Measurements from ENCODE around the gene NMUR1. TPM values are rescaled to one million over a fixed set of nuclear protein-coding genes. Genes with fewer than 3 reads are reported as not detected.

The NMUR1 gene
- total RNA-seq, 2 donors from 2014 or later, result 0.07 to 0.29 TPM

DNA sequence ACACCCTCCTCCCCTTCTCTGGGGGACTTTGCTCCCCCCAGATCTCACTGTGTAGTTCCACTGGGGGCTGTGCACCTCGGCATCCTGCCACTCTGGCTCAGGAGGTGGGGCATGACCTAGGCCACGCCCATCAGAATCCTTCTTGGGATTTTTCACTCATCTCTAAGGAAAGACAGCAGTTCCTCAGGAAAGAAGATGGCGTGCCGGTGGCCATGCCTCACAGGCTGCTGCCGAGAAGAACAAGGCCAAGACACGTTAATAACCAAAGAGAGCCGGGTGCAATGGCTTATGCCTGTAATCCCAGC lies 3.2 kb downstream of the NMUR1 start:
- Histone ChIP-seq H3K36me3 (ENCODE audit: control insufficient read depth, insufficient read depth, low read length) (no peaks in the 10 kb centered on the region), H3K4me1 (ENCODE audit: control insufficient read depth, insufficient read depth, low read length) (no peaks in the 10 kb centered on the region), H3K9me3 (ENCODE audit: control insufficient read depth, low read length) (no peaks in the 10 kb centered on the region), H3K9ac (ENCODE audit: extremely low read depth, low read length, poor library complexity, severe bottlenecking) (no peak overlapping the region), H3K27ac (ENCODE audit: low read depth, low read length) (no peak overlapping the region), H3K27me3 (ENCODE audit: control insufficient read depth, insufficient read depth, low read length, poor library complexity, severe bottlenecking) (peaks cover 37% of the 10 kb centered on the region), H3K4me3 (ENCODE audit: low read length) (no peak overlapping the region)
- H3K27me3 Mint-ChIP-seq (ENCODE audit: insufficient read depth), result peaks cover 40% of the 10 kb centered on the region
- H3K4me3 Mint-ChIP-seq, result no peak overlapping the region
- 88% methylated on average over 6 to 7 of the region's 7 CpGs for WGBS, 2 experiments (ENCODE audit: insufficient coverage in 1 of 2, insufficient read length in 1 of 2)
- TF ChIP-seq CTCF (conservative IDR thresholded peaks at IDR 0.05), result no peak
- no peaks in the 10 kb centered on the region for H3K36me3 Mint-ChIP-seq (ENCODE audit: low read depth)
- peak; percentile 69 for DNase-seq
- peaks cover under 1% of the 10 kb centered on the region for H3K4me1 Mint-ChIP-seq
- no peak overlapping the region for H3K27ac Mint-ChIP-seq
- no peaks in the 10 kb centered on the region for H3K9me3 Mint-ChIP-seq

DNA sequence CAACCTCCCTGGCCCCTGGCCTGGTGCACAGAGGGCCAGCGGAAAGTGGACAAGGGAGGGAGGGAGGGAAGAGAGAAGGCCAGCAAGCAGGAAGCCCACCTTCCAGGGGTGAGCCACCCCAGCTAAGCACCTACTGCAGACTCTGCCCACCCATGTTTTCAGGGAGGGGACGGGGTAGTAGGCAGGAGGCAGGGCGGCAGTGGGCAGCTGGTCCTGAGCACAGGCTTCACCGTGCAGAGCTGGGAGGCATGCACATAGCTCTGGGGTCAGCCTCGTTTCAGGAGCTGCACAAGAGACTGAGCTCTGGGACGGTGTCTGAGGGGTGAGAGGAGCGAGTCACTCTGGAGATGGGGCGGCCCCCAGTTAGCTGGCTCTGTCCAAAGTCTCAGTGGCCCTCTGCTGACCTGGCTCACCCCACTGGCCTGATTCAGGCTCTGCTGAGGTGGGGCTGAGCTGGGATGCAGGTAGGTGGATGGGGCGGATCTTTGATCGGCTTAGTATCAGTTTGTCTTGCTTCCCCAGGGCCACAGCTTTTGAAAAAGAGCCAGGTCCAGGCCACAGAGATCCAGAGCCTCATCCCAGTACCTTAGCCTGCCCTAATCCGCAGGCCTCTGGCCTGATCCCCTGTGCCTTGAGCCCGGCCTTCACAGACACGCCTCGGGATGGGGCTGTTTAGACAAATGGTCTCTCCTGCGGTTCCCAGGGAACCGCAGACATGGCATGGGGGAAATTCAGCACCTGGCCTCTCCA lies 3.7 kb downstream of the NMUR1 start:
- peaks cover 35% of the 10 kb centered on the region for H3K27me3 Mint-ChIP-seq (ENCODE audit: insufficient read depth)
- Histone ChIP-seq H3K27me3 (ENCODE audit: control insufficient read depth, insufficient read depth, low read length, poor library complexity, severe bottlenecking) (peaks cover 34% of the 10 kb centered on the region), H3K4me3 (ENCODE audit: low read length) (no peak overlapping the region), H3K9ac (ENCODE audit: extremely low read depth, low read length, poor library complexity, severe bottlenecking) (no peak overlapping the region), H3K36me3 (ENCODE audit: control insufficient read depth, insufficient read depth, low read length) (no peaks in the 10 kb centered on the region), H3K4me1 (ENCODE audit: control insufficient read depth, insufficient read depth, low read length) (no peaks in the 10 kb centered on the region), H3K27ac (ENCODE audit: low read depth, low read length) (no peak overlapping the region), H3K9me3 (ENCODE audit: control insufficient read depth, low read length) (no peaks in the 10 kb centered on the region)
- no peak for TF ChIP-seq CTCF (conservative IDR thresholded peaks at IDR 0.05)
- peak; percentile 69 for DNase-seq
- no peaks in the 10 kb centered on the region for H3K9me3 Mint-ChIP-seq
- H3K27ac Mint-ChIP-seq, result no peak overlapping the region
- WGBS, 2 experiments (ENCODE audit: insufficient coverage in 1 of 2, insufficient read length in 1 of 2), result 91 to 95% methylated on average over 4 to 16 of the region's 16 CpGs
- no peaks in the 10 kb centered on the region for H3K36me3 Mint-ChIP-seq (ENCODE audit: low read depth)
- no peak overlapping the region for H3K4me3 Mint-ChIP-seq
- H3K4me1 Mint-ChIP-seq, result no peaks in the 10 kb centered on the region

DNA sequence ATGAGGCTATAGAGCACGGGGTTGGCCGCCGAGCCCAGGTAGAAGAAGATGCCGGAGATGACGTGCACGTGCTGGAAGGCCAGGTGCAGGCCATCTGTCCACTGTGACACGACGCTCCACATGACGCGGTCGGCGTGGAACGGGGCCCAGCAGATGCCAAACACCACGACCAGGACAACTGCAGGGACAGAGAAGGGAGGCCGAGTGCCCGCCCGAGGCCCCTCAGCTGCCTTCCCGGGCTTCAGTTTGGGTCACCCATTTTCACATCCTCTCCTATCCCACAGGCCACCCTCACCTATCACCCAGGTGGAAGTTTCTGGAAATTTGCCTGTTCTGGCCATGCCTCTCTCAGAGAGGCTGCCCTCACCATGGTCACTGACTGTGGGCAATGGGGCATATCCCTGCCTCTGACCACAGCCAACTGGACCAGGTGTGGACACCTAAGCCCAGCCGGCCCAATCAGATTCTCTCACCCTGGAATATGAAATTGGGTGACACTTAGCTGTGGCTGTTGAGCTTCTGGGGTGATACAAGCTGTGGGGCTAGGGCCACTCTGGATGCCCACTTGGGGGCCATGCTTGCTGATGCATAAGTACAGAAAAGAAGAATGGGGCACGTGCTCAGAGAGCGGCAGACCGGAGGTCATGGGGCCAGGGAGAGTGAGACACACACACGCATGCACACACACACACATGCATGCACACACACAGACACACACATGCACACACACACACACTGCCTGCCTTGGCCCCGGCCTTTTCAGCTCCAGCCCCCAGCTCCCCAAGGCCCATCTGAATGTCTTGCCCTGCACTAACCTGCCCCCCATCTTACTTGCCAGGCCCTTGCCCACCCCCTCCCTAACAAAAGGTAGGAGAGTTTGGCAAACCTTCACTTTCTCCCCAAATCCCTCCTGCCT lies 4.7 kb downstream of the NMUR1 start:
- 92 to 94% methylated on average over 12 to 24 of the region's 24 CpGs for WGBS, 2 experiments (ENCODE audit: insufficient coverage in 1 of 2, insufficient read length in 1 of 2)
- DNase-seq, result no peak
- H3K9me3 Mint-ChIP-seq, result no peaks in the 10 kb centered on the region
- Histone ChIP-seq H3K9ac (ENCODE audit: extremely low read depth, low read length, poor library complexity, severe bottlenecking) (no peak overlapping the region), H3K36me3 (ENCODE audit: control insufficient read depth, insufficient read depth, low read length) (no peaks in the 10 kb centered on the region), H3K27ac (ENCODE audit: low read depth, low read length) (no peak overlapping the region), H3K27me3 (ENCODE audit: control insufficient read depth, insufficient read depth, low read length, poor library complexity, severe bottlenecking) (peaks cover 30% of the 10 kb centered on the region), H3K4me1 (ENCODE audit: control insufficient read depth, insufficient read depth, low read length) (no peaks in the 10 kb centered on the region), H3K9me3 (ENCODE audit: control insufficient read depth, low read length) (no peaks in the 10 kb centered on the region), H3K4me3 (ENCODE audit: low read length) (no peak overlapping the region)
- no peaks in the 10 kb centered on the region for H3K4me1 Mint-ChIP-seq
- no peak overlapping the region for H3K27ac Mint-ChIP-seq
- H3K36me3 Mint-ChIP-seq (ENCODE audit: low read depth), result no peaks in the 10 kb centered on the region
- H3K27me3 Mint-ChIP-seq (ENCODE audit: insufficient read depth), result peaks cover 27% of the 10 kb centered on the region
- no peak overlapping the region for H3K4me3 Mint-ChIP-seq
- no peak for TF ChIP-seq CTCF (conservative IDR thresholded peaks at IDR 0.05)

Measured in endodermal cell (in vitro differentiated cells).